MCF 10A (cell line): ENCODE results near the gene TTC33. TPM values are rescaled to one million over a fixed set of nuclear protein-coding genes. Genes with fewer than 3 reads are reported as not detected.

Experiments
- BruUV-seq: library from RNA; stranded (reverse); fragments of 400-500 nt; replicated peaks from 2 replicates; lab custom pipeline; 2021; lab: Mats Ljungman, UMichigan
- CTCF ChIA-PET: fragments of 300-600 bp; sonication (Branson Sonifier 250); formaldehyde crosslinking; extraction: SDS; loops from one replicate; lab custom pipeline; 2021; ENCODE audit warnings: antibody characterized with exemption, inconsistent platforms; lab: Yijun Ruan, JAX
- POLR2A ChIA-PET: fragments of 300-600, 350-650 bp; sonication (Branson Sonifier 250); formaldehyde crosslinking; extraction: SDS; loops from one replicate; lab custom pipeline; 2020; ENCODE audit warnings: antibody characterized with exemption, inconsistent platforms; lab: Yijun Ruan, JAX
- DNase-seq: peaks from one replicate; pipeline ENCODE4 v3.0.0-alpha.2; 2018; ENCODE audit not compliant: unreplicated experiment
- H3K27ac Mint-ChIP-seq: one replicate; pipeline ENCODE4 v1.8.0; 2022; ENCODE audit warnings: mild to moderate bottlenecking, low read depth, mixed read lengths; ENCODE audit not compliant: unreplicated experiment
- H3K27me3 Mint-ChIP-seq: one replicate; pipeline ENCODE4 v1.8.0; 2022; ENCODE audit warnings: mixed read lengths; ENCODE audit not compliant: insufficient read depth, unreplicated experiment
- H3K36me3 Mint-ChIP-seq: one replicate; pipeline ENCODE4 v1.8.0; 2022; ENCODE audit warnings: mild to moderate bottlenecking, moderate library complexity, mixed read lengths; ENCODE audit not compliant: insufficient read depth, unreplicated experiment
- H3K4me1 Mint-ChIP-seq: one replicate; pipeline ENCODE4 v1.8.0; 2022; ENCODE audit warnings: mixed read lengths; ENCODE audit not compliant: insufficient read depth, unreplicated experiment
- H3K4me3 Mint-ChIP-seq: one replicate; pipeline ENCODE4 v1.8.0; 2022; ENCODE audit warnings: mild to moderate bottlenecking, moderate library complexity, mixed read lengths; ENCODE audit not compliant: unreplicated experiment
- H3K9me3 Mint-ChIP-seq: one replicate; pipeline ENCODE4 v1.8.0; 2022; ENCODE audit warnings: mixed read lengths; ENCODE audit not compliant: unreplicated experiment
- intact Hi-C: fragments of 100-400 bp; cut with micrococcal nuclease; formaldehyde crosslinking; loops from 2 replicates; pipeline ENCODE4 v1.14.1; 2022
- total RNA-seq: library from RNA; stranded (reverse); gene quantifications from 2 replicates; pipeline ENCODE4 v1.2.3, GENCODE V29; 2022
- TF ChIP-seq, protein P1 (sequence below): fragments of 200-600 bp; IDR thresholded peaks from one replicate; pipeline ENCODE4 v1.8.0; 2022; ENCODE audit warnings: antibody characterized with exemption, mild to moderate bottlenecking; ENCODE audit not compliant: unreplicated experiment

Gene TTC33
- total RNA-seq, 1 experiment from 2014 or later = 13.3 TPM

DNA sequence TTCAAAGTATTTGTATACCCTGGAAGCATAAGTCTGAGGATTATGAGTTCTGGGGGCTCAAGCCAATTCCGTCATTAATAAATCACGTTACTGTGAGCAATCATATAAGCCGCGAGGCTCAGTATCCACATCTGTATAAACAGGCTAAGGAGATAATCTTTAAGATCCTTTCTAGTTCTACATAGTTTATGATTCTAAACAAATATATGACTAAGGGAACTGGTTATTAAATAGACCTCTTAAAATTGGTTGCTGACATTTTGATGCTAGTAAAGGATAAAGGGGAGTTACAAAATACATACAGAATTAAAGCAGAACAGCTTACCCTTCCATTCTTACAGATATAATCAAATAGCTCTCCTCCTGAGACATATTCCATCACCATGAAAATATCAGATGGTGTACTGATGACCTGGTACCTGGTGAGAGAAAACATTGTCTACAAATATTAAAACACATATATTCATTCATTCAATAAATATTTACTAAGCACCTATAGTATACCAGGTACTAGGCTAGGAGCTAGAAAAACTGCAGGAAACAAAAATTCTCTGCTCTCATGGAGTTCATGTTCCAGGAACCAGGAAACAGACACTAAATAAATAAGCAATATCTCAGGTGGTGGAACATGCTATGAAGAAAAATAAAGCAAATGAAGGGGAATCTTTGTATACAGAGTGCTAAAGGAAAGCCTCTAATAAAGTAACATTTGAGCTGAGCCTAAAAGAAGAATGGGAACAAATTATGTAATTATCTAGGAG, 19.5 kb upstream of the TTC33 start:
- POLR2A ChIA-PET = interaction anchor here (0.8 to 1.3 kb wide), 2 partner anchors 21 to 60 kb away, joined by 3 to 4 read pairs; partner anchors contain the start of gene RPL37
- DNase-seq = no peak
- CTCF ChIA-PET = interaction anchor here (0.6 to 1.4 kb wide), 3 partner anchors 21 to 679 kb away, joined by 4 to 5 read pairs (median 4); no protein-coding TSS in a partner anchor
- Mint-ChIP-seq H3K27me3 (no peaks in the 10 kb centered on the region), H3K9me3 (no peaks in the 10 kb centered on the region), H3K27ac (peak overlapping the region; percentile 76), H3K36me3 (peaks cover 55% of the 10 kb centered on the region), H3K4me1 (peaks cover 19% of the 10 kb centered on the region), H3K4me3 (no peak overlapping the region)
- intact Hi-C loops = no loop called here
- BruUV-seq = no TSS peak
- TF ChIP-seq, protein P1, sequence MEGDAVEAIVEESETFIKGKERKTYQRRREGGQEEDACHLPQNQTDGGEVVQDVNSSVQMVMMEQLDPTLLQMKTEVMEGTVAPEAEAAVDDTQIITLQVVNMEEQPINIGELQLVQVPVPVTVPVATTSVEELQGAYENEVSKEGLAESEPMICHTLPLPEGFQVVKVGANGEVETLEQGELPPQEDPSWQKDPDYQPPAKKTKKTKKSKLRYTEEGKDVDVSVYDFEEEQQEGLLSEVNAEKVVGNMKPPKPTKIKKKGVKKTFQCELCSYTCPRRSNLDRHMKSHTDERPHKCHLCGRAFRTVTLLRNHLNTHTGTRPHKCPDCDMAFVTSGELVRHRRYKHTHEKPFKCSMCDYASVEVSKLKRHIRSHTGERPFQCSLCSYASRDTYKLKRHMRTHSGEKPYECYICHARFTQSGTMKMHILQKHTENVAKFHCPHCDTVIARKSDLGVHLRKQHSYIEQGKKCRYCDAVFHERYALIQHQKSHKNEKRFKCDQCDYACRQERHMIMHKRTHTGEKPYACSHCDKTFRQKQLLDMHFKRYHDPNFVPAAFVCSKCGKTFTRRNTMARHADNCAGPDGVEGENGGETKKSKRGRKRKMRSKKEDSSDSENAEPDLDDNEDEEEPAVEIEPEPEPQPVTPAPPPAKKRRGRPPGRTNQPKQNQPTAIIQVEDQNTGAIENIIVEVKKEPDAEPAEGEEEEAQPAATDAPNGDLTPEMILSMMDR = no peak

- POLR2A ChIA-PET = interaction anchor here (0.8 kb wide), 1 partner anchor 9 kb away, joined by 4 read pairs; no protein-coding TSS in a partner anchor
- CTCF ChIA-PET = interaction anchor here (0.7 to 1.5 kb wide), 3 partner anchors 19 to 797 kb away, joined by 4 read pairs; partner anchors contain the start of gene TTC33
- intact Hi-C loops = no loop called here
- H3K4me1 Mint-ChIP-seq = peaks cover 16% of the 10 kb centered on the region
- no TSS peak for BruUV-seq
- H3K36me3 Mint-ChIP-seq = peaks cover 62% of the 10 kb centered on the region
- no peaks in the 10 kb centered on the region for H3K27me3 Mint-ChIP-seq
- no peaks in the 10 kb centered on the region for H3K9me3 Mint-ChIP-seq
- TF ChIP-seq, protein P1 = no peak
- H3K27ac Mint-ChIP-seq = no peak overlapping the region
- no peak for DNase-seq
- H3K4me3 Mint-ChIP-seq = no peak overlapping the region
Observed at GRCh38 chr5:40774623-40775022, 18.9 kb upstream of the TTC33 start.

GRCh38 chr5:40770764-40771163, 15.0 kb upstream of the TTC33 start:
- intact Hi-C loops = no loop called here
- H3K36me3 Mint-ChIP-seq = peaks cover 73% of the 10 kb centered on the region

DNA sequence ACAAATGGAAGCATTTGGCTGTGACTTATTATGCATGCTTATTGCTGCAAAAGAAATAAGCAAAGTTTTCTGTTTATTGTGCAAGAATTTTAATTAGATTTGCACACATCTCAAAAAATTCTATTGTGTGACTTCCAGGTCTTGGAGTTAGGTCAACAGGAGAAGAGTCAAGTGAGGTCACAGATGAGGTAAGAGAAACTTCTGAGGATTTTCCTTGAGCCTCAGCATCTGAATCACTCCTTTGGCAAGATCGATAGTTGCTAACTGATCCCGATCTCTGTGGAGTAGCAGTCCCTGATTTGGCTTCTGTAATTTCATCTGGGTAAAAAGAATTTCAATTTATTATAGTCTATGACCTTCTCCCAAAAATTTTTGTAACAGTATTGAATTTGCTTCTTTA, 6.9 kb upstream of the TTC33 start:
- H3K9me3 Mint-ChIP-seq = no peaks in the 10 kb centered on the region
- H3K36me3 Mint-ChIP-seq = peaks cover 57% of the 10 kb centered on the region
- POLR2A ChIA-PET = no interaction called here
- H3K4me3 Mint-ChIP-seq = no peak overlapping the region
- no peaks in the 10 kb centered on the region for H3K4me1 Mint-ChIP-seq
- intact Hi-C loops = no loop called here
- no peak overlapping the region for H3K27ac Mint-ChIP-seq
- no peaks in the 10 kb centered on the region for H3K27me3 Mint-ChIP-seq
- DNase-seq = no peak
- TF ChIP-seq, protein P1 = no peak
- BruUV-seq = no TSS peak
- CTCF ChIA-PET = no interaction called here

More at GRCh38 chr5:40770764-40771163, 15.0 kb upstream of the TTC33 start:
- BruUV-seq = no TSS peak
- ChIA-PET POLR2A (interaction anchor here (1.2 to 1.3 kb wide), 3 partner anchors 11 to 62 kb away, joined by 3 to 4 read pairs (median 3); no protein-coding TSS in a partner anchor), CTCF (no interaction called here)
- no peak for DNase-seq
- peaks cover 4% of the 10 kb centered on the region for H3K4me1 Mint-ChIP-seq
- H3K27me3 Mint-ChIP-seq = no peaks in the 10 kb centered on the region
- no peak overlapping the region for H3K4me3 Mint-ChIP-seq
- H3K9me3 Mint-ChIP-seq = no peaks in the 10 kb centered on the region
- TF ChIP-seq, protein P1 = no peak
- no peak overlapping the region for H3K27ac Mint-ChIP-seq
